GM18951 (cell line): ENCODE results near the gene HILPDA.
A peak's percentile ranks its signal among the peaks of the same experiment; 100 is the strongest.

ENCODE experiments used
- POLR2A ChIP-seq: IDR thresholded peaks from 4 replicates; pipeline ENCODE4 v1.6.1; 2011; ENCODE audit warnings: mild to moderate bottlenecking; ENCODE audit not compliant: insufficient read length, insufficient read depth; ENCODE audit errors: extremely low read depth
- in situ Hi-C: fragments of 300-500 bp; cut with MboI; formaldehyde crosslinking; loops from one replicate; pipeline ENCODE4 v1.12.0; 2022; ENCODE audit warnings: low sequenced_read_pairs, mixed read lengths, inconsistent platforms; ENCODE audit not compliant: unreplicated experiment

The HILPDA gene, protein sequence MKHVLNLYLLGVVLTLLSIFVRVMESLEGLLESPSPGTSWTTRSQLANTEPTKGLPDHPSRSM

DNA sequence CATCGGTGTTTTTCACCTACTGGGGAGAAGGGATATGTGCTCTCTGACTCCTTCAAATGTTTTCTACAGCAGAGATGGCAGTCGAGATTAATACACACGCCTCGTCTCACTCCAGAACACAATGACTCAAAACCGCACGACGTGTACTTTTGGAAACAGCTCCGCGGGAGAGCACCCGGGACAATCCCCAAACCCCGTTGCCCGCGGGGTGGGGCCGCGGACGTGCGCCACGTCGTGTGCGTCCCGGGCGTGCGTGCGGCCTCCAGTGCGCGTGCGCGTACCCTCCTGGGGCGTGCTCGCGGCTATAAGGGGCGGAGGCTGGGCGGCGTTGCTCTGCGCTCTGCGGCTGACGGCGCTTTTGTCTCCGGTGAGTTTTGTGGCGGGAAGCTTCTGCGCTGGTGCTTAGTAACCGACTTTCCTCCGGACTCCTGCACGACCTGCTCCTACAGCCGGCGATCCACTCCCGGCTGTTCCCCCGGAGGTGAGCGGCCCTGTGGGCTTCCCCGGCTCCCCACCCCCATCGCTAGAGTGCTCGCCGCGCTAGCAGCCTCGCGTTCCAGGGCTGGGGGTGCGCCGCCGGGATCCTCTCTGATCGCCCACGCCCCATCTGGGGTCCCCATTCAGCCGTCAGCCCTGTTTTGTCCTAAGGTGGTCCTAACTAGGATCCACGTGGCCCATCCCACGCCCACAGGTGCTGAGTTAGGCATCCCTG is at the start of gene HILPDA:
TSS of gene HILPDA (plus strand) at position 336 of the 712 bp plus-strand sequence. CDS start 1,391 bp downstream, outside the sequence.
- TF ChIP-seq POLR2A: peak; percentile 91
- in situ Hi-C loops: no loop called here

DNA sequence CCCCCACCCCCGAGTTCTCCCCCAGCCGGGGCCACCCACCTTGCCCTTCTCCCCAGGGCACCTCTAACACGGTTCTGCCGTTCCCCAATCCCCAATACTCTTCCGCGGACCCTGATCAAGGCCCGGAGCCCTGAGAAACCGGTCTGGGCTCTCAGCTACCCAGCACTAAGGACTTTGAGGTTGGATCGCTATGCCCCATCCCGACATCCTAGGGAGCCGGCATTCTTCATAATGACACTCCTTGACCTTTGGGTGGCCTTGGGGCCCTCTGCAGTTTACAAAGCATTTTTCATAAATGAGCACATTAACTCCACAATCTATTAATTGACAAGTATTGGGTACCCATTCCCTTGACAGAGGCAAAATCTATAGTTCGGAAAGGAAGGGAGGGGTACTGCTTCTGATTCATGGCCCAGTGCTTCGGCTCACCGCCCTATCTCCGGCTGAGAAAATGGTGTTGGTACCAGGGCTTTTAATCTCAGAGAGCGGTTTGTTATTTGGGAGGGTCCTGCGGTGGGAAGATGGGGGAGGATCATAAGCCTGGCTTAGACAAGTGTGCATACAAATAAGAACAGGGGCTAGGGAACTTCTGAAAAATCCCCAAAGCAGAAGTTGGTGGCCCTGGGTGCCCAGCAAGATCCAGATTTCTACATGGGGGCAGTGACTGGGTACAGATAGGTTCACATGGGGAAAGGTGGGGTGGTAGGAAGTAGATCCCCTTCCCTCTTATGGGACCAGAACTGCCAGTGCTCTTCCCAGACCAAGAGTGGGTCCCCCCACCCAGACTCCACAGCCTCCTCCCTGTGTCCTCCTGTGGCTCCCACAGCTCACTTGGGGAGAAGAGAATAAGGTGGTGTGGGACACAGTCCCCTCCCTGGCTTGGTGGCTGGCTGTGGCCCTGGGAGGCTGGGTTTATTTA is 49.1 kb upstream of the HILPDA start:
- TF ChIP-seq POLR2A: no peak
- in situ Hi-C loops: no loop called here

DNA sequence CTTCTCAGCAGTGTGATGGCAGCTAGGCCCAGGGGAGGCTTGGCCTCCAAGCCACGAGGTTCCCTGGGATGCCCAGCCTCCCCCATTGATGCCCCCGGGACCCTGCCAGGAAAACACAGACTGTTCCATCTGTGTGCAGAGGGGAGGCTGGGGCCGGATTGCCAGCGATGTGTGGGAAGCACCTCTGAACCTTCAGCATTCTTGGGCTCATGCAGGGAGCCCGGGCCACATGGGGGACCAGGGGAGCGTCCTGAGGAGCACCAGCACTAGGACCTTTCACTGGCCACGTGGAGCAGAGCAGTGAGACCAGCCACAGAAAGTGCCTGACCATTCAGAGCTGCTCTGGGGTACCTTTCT is 48.5 kb upstream of the HILPDA start:
- in situ Hi-C loops: no loop called here
- no peak for TF ChIP-seq POLR2A

DNA sequence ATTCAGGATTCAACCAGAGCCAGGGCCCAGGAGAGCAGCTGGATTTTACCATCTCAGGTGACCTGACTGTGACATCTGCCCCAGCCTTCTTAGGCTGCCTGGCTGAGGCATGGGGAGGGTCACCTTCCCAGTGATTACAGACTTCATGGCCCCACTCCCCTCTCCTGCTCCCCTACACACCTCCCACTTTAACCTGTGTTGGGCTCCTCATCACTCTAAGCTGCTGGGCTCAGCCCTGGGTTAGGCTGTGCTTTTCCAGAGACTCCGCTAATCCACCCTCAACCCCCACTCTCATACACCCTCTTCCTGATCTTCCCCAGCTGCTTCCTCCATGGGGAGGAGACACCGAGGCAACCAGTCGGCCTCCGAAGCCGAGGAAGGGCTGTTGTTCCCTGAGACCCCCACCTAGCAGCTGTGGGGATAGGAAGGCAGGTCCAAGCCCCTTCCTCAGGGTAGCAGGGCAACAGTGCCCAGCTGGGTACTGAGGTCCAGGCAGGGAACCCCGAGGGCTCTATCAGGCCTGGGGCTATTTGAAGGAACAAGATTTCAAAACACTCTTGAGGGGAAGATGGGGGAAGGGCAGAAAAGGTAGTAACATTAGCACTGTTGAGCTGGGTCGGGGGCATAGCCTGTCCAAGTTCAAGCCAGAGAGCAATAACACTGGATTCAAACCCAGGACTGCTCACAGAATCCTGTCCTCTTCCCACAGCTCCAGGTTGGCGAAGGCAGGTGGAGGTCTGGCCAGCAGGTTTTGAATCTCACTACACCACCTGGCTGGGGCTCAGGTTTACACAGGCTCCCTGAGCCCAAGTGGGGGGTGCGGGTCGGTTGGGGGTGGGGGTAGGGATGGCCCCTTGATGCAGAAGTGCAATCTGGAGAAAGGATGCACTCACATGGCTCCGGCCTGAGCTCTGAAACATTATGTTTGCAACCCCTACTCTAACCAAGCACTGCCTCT is 47.6 kb upstream of the HILPDA start:
- in situ Hi-C loops: no loop called here
- no peak for TF ChIP-seq POLR2A

DNA sequence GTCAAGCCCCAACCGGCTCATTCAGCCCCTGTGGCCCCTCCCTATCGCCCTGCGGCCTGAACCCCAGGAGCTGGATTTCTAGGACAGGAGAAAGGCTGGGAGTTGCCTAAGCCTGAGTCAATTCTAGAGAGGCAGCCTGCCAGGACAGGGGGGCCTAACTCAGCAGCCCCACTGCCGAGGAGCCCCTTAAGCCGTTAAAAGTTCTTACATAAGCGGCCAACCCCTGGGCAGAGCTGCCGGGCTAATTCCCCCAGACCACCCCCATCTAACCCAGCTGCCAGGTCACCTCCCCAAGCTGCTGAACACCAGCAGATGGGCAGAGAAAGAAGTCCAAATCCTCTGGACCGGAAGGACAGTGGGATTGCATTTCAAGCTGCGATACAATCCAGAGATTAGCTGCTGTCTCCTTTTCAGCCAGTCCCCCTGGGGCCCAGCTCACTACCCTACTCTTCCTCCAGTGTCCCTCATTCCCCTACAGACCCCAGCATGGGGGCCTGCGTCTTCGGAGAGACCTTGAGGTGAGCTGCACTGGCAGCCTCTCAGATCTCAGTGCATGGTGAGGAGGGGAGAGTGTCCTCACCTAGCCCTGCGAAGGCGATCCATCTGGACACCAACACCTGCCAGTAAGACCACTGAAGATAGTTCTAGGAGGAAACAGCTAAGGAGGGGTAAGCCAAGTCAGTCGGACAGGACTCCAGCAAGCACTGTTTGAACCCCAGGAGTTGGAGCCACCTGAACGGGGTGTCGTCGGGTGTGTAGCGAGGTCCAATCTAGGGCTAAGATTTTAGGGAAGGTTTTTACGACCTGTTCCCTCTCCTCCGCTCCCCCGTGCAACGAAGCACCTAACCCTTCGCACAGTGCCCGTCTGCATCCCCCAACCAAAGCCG is 46.7 kb upstream of the HILPDA start:
- no peak for TF ChIP-seq POLR2A
- in situ Hi-C loops: no loop called here

DNA sequence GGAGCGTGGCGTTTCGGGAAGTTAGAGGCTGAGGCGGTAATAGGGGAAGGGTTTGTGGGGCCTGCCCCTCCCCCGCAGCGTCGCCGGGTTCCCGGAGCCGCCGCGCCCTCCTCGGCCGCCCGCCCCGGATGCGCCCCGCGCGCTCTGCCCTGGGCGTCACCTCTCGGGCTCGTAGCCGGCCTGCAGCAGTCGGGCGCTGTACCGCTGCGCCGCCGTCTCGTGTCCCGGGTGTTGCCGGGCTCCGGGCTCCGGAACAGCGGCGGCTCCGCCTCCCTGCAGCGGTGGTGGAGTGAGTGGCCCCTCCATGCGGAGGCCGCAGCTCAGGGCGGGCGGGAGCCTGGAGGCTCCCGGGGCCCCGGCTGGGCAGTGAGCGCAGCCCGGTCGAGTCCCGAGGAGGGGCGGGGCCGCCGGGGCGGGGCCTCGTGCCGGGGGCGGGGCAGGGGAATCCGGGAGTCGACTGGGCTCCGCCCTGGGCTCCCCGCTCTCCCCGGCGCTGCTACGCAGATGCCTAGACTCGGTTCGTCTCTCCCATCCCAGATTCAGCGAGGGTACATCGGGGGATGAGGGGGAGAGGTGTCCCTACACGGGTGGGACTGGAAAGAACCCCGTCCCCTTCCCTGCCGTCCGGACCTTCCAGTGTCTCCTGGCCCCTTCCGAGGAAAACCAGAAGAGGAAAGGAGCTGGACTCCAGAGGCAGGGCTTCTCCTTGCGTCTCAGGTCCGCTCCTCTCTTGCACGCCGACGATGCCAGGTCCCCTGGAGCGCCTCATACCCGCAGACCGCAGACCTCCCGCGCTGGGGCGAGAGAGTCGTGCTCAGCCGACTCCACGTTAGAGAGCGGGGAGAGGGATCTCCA is 45.9 kb upstream of the HILPDA start, which contains the start of gene IMPDH1:
TSS of gene IMPDH1 (minus strand) at position 387 of the 855 bp plus-strand sequence. CDS start at position 306, 81 bp downstream.
- TF ChIP-seq POLR2A: peak; percentile 60
- in situ Hi-C loops: no loop called here

DNA sequence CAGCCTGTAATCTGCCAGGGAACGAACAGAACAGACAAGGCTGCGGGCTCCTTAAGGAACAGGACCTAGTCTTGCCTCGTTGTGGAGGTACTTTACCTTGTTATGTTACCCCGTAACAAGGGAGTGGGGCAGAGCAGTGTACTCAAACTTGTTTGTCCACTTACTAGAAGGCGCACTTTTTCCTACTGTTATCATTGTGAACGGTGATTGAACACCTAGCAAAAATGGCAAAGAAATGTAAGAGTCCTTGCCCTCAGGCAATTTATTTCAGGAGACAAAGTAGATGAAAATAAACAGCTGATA is 45.3 kb upstream of the HILPDA start:
- TF ChIP-seq POLR2A: no peak
- in situ Hi-C loops: no loop called here

DNA sequence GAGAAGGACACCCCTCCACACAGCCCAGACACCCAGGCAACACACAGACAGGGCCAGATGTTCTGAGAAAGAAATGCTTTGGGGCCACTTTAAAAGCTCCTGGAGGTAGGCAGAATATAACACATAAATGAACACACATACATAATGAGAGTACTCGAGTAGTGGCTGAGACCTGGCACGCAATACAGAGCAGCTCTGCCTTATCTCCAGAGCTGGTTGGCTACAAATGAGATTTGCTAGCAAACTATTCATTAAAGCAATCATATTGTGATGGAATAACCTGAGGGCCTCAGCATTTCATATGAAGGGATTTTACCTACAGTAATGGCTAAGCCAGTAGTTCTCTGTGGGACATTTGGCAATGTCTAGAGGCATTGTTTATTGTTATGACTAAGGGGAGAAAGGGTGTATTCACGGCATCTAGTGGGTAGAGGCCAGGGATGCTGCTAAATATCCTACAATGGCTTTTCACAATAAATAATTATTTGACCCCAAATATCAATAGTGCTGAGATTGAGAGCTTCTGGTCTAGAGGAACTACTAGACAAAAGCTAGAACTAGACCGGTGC is 40.4 kb upstream of the HILPDA start:
- in situ Hi-C loops: no loop called here
- no peak for TF ChIP-seq POLR2A

DNA sequence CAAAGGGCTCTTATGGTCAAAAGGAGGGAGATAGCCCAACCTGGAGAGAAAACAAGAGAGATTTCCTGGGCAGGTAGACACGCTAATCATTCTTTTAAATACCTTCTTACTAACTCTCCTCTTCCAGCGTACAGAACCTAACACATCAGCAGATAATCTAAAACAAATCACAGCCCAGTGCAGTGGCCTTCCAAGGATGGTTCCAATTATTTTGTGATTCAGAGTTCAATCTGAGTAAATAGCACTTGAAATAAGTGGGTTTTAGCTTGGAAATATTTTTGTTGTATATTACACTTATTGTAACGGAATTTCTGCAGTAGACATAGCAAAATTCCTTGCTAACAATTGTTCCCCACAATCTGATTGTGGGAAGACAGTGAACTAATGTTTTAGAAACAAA is 38.6 kb upstream of the HILPDA start:
- no peak for TF ChIP-seq POLR2A
- in situ Hi-C loops: no loop called here

DNA sequence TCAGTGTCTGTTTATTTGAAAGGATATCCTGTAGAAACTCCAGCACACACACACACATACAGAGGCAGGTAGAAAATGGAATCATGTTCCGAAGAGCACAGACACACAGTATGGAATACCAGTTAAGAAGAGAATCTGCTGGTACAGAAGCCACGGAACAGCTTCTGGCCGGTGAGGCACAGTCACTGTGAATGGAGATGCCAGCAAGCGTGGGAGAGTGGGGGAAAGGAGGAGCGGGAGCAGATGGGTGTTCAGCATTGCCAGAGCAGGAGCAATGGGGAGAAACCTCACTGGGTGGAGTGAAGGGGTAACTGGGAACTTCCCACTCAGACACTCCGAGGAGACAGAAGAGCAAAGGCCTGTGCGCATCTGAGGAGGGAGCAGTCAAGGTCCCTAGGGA is 36.4 kb upstream of the HILPDA start:
- in situ Hi-C loops: no loop called here
- TF ChIP-seq POLR2A: no peak

DNA sequence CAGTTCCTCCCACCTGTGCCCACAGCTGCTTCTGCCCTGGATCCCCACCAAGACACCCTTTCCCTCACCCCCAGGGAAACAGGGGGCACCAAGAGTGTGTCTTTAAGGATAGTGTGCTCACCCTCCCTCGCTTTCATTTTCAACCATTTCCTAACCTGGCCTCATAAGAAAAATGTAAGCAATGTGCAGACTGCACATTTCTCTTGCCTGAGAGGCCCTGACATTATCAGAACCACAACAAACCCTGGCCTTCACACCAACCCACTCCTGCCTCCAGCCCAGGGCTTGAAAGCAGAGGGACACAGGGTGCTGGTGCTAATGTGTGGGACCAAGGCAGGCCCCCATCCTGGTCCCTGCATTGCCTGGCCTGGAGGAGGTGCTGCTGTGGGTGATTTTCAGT is 34.9 kb upstream of the HILPDA start:
- TF ChIP-seq POLR2A: no peak
- in situ Hi-C loops: no loop called here
